Type B pancreatic cell (in vitro differentiated cells): ENCODE data around the gene CYBA. TPM values are rescaled to one million over a fixed set of nuclear protein-coding genes. Genes with fewer than 3 reads are reported as not detected.

ENCODE experiments used
- DNase-seq: peaks from one replicate; pipeline ENCODE4 v3.0.0; 2021; ENCODE audit warnings: mixed read lengths; ENCODE audit not compliant: unreplicated experiment; ENCODE audit errors: extremely low spot score
- H3K27ac Mint-ChIP-seq: 2 replicates; pipeline ENCODE4 v1.8.0; 2021; ENCODE audit warnings: mild to moderate bottlenecking, mixed read lengths
- H3K27me3 Mint-ChIP-seq: 2 replicates; pipeline ENCODE4 v1.8.0; 2021; ENCODE audit warnings: mixed read lengths
- H3K36me3 Mint-ChIP-seq: 2 replicates; pipeline ENCODE4 v1.8.0; 2021; ENCODE audit warnings: mixed read lengths
- H3K4me1 Mint-ChIP-seq: one replicate; pipeline ENCODE4 v1.8.0; 2021; ENCODE audit warnings: mixed read lengths; ENCODE audit not compliant: unreplicated experiment
- H3K4me3 Mint-ChIP-seq: 2 replicates; pipeline ENCODE4 v1.8.0; 2021; ENCODE audit warnings: mild to moderate bottlenecking, mixed read lengths
- H3K9me3 Mint-ChIP-seq: 2 replicates; pipeline ENCODE4 v1.8.0; 2021; ENCODE audit warnings: mixed read lengths
- total RNA-seq: library from RNA; stranded (reverse); gene quantifications from 2 replicates; pipeline ENCODE4 v1.2.1, GENCODE V29; 2021; ENCODE audit warnings: low replicate concordance
- TF ChIP-seq, protein P1 (sequence below): fragments of 200-600 bp; sonication (generic); conservative IDR thresholded peaks from 2 replicates; pipeline ENCODE4 v1.5.0; 2021; ENCODE audit warnings: antibody characterized with exemption, mild to moderate bottlenecking

The CYBA gene
- total RNA-seq, 1 donor from 2014 or later = 120 TPM

DNA sequence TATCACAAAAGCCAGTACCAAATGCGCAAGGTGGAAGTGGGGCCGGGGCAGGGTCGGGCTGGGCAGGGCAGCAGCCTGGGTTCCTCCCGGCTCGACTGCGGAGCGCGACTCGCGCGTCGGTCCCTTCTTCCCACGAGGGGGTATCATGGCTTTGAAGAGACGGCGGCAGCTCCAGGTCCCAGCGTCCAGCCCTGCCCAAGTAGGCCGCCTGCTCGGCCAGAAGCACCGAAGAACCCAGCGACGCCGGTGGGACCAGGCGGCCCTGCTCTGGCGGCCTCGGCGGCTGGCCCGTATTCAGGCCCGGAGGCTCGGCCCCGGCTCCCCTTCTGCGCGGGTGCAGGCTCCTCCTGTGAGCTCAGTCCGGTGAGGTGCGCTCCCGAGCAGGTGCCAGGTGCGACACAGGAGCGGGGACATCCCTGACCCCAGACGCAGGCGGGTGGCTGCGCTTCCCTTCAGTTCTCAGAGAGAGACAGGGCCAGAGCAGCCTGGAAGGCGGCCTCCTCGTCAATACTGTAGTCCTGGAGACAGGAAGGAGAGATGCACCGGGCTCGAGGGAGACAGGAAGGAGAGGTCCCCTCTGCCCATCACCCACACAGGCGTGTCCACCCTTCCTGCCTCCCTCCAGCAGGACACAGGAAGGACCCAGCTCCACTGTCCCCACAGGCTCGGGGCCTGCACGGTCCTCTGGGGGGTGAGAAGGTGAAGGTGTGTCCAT lies 46.4 kb upstream of the CYBA start:
- TF ChIP-seq, protein P1, sequence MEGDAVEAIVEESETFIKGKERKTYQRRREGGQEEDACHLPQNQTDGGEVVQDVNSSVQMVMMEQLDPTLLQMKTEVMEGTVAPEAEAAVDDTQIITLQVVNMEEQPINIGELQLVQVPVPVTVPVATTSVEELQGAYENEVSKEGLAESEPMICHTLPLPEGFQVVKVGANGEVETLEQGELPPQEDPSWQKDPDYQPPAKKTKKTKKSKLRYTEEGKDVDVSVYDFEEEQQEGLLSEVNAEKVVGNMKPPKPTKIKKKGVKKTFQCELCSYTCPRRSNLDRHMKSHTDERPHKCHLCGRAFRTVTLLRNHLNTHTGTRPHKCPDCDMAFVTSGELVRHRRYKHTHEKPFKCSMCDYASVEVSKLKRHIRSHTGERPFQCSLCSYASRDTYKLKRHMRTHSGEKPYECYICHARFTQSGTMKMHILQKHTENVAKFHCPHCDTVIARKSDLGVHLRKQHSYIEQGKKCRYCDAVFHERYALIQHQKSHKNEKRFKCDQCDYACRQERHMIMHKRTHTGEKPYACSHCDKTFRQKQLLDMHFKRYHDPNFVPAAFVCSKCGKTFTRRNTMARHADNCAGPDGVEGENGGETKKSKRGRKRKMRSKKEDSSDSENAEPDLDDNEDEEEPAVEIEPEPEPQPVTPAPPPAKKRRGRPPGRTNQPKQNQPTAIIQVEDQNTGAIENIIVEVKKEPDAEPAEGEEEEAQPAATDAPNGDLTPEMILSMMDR = no peak
- Mint-ChIP-seq H3K36me3 (no peaks in the 10 kb centered on the region), H3K27ac (no peak overlapping the region), H3K27me3 (no peaks in the 10 kb centered on the region), H3K9me3 (no peaks in the 10 kb centered on the region), H3K4me1 (no peaks in the 10 kb centered on the region), H3K4me3 (no peak overlapping the region)
- DNase-seq = no peak

DNA sequence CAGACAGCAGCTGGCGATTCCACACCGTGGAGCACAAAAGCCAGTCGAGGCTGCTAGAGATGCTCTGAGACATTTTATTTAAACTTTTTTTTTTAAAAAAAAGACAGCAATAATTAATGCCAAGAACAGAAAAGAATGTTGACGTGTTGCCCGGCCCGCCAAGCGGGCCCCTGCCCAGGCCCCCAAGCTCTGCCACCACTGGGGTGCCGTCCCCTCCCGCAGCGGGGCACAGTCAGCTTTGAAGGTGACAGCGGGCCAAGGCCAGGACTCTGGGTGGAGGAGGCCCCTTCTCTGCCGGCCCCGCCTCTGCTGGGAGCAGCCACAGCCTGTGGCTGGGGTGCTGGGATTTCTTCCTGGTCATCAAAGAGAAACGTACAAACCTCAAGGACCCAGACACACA lies 45.6 kb upstream of the CYBA start:
- TF ChIP-seq, protein P1 = no peak

DNA sequence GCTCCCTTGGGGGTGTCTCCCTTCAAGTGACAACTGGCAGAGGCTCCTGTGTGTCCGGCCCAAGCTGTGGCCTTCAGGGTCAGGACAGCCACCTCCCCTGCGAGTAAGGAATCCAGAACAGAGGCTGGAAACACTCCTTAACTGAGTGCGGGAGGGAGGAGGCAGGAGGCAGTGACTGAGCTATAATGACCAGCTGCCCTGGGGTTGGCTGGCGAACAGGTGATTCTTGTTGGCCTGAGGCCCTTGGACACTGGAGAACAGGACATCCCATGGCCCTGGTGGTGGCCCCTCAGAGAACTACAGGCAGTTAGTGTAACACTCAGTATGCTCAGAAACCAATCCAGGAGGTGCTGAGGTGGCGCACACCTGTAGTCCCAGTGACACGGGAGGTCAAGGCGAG lies 44.9 kb upstream of the CYBA start:
- H3K27me3 Mint-ChIP-seq = peaks cover 2% of the 10 kb centered on the region
- no peak overlapping the region for H3K27ac Mint-ChIP-seq
- H3K4me3 Mint-ChIP-seq = no peak overlapping the region
- TF ChIP-seq, protein P1 = no peak
- H3K36me3 Mint-ChIP-seq = no peaks in the 10 kb centered on the region
- no peaks in the 10 kb centered on the region for H3K9me3 Mint-ChIP-seq
- no peaks in the 10 kb centered on the region for H3K4me1 Mint-ChIP-seq
- DNase-seq = no peak

More for the DNA sequence above, 45.6 kb upstream of the CYBA start:
- H3K4me3 Mint-ChIP-seq = no peak overlapping the region
- H3K36me3 Mint-ChIP-seq = no peaks in the 10 kb centered on the region
- no peak overlapping the region for H3K27ac Mint-ChIP-seq
- H3K4me1 Mint-ChIP-seq = no peaks in the 10 kb centered on the region
- no peaks in the 10 kb centered on the region for H3K9me3 Mint-ChIP-seq
- DNase-seq = no peak
- H3K27me3 Mint-ChIP-seq = no peaks in the 10 kb centered on the region

DNA sequence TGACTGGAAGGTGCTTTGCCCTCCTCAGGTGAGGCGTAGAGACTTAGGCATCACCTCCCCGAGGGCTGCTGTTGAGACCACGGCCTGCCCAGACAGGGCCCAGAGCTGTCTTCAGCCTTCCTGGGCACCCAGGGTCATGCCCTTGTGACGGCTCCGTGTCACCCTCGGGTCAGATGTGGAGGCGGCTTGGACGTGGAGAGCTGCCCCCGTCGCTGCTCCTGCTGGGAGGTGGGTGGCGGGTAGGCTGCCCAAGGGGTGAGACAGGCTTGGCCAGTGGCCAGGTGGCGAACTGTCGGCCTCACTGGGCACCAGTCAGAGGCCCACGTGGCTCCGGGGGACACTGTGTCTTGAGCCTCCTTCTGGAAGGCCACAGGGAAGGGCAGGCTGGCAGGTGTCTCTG lies 44.4 kb upstream of the CYBA start:
- Mint-ChIP-seq H3K27ac (no peak overlapping the region), H3K4me3 (no peak overlapping the region), H3K9me3 (no peaks in the 10 kb centered on the region), H3K27me3 (peaks cover 6% of the 10 kb centered on the region), H3K4me1 (no peaks in the 10 kb centered on the region), H3K36me3 (no peaks in the 10 kb centered on the region)
- no peak for DNase-seq
- TF ChIP-seq, protein P1 = no peak

DNA sequence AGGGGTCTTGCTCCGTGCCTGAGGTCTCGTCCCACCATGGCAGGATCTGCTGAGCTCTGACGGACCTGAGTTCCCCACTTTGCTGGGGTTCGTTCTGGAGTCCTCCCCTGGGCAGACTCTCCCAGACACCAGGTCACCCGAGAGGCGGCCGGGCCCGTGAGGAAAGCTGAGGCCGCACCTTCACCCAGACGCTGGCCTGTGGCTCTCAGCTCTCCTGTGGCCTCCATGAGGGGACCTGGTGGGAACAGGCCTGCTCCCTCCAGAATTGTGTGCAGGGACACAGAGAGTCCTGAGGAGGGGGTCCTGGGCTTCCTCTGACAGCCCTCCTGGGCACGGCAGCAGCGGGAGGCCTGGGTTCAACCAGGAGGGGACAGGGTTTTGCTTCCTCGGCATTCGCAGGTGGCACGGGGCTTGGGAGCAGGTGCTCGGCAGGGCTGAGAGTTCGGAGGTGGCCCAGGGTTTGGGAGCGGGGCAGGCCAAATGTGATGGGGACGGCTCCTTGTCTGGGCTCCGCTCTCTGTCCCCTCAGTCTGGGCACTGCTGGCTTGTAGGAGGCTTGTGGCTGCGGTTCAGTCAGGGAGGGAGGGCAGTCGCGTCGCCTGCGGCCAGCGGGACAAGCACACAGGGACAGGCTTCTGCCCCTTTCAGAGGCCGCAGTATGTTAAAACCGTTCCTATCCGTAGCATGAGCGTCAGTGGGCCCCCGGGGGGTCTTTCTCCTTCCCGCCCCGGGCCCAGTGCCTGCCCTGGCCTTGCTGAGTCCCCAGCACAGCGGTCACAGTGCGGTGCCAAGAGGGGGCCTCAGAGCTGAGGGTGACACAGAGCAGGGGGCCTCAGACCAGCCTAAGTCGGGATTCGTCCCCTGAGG lies 43.6 kb upstream of the CYBA start:
- Mint-ChIP-seq H3K9me3 (no peaks in the 10 kb centered on the region), H3K27me3 (peaks cover 8% of the 10 kb centered on the region), H3K4me3 (no peak overlapping the region), H3K36me3 (no peaks in the 10 kb centered on the region), H3K4me1 (no peaks in the 10 kb centered on the region), H3K27ac (no peak overlapping the region)
- TF ChIP-seq, protein P1 = no peak
- DNase-seq = no peak
